ENCODE measurements around the gene PRSS8.

DNA sequence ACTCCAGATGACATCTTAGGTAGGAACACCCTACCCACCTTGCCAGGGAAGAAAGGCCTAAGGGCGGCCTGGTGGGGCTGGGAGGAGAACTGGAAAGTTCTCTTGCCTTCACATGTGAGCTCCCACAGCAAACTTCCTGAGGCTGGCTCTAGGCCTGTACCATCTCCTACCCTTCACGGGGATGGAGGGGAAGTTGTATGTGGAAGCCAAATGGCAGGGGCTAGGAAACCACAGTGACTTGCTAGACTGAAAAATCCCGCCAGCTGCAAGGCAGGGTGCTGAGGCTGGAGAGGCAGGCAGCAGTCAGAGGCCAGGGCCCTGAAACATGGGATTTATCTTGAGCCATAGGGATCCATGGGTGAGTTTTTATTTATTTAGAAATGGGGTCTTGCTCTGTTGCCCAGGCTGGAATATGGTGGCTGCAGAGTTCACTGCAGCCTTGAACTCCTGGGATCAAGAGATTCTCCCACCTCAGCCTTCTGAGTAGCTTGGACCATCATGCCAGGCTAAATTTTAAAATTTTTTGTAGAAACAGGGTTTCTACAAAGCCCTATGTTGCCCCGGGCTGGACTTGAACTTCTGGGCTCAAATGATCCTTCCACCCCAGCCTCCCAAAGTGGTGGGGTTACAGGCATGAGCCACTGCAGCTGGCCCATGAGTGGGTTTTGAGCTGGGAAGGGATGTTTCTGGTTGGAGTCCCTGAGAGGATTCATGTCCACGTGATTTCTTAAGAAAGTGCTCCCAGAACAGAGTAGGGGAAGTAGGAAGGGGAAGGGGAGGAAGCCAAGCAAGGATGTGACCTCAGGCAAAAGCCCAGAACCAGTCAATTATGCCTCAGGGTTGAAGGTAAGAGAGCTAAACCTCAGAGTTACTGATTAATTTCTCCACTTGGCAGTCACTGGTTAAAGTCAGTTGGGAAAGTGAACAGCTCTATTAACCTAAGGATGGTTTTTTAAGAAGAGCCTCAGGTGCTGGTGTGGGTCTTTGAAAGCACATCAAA, 22.1 kb downstream of the PRSS8 start:
- TF ChIP-seq CTCF (IDR thresholded peaks at IDR 0.05) (no peak), POLR2AphosphoS5 (IDR thresholded peaks at IDR 0.05; ENCODE audit: insufficient read depth in 1 of 2, low read depth in 1 of 2) (no peak), POLR2A (IDR thresholded peaks at IDR 0.05) (no peak)

Measured in vagina (tissue), 2 donors.